CD4-positive, alpha-beta T cell treated with Interleukin-15 for 4 hours (primary cell): ENCODE results near the gene TOPAZ1.

Experiments used
- DNase-seq: peaks from one replicate; pipeline ENCODE4 v3.0.0-alpha.2; 2020; ENCODE audit warnings: low spot score

TOPAZ1 gene

DNA sequence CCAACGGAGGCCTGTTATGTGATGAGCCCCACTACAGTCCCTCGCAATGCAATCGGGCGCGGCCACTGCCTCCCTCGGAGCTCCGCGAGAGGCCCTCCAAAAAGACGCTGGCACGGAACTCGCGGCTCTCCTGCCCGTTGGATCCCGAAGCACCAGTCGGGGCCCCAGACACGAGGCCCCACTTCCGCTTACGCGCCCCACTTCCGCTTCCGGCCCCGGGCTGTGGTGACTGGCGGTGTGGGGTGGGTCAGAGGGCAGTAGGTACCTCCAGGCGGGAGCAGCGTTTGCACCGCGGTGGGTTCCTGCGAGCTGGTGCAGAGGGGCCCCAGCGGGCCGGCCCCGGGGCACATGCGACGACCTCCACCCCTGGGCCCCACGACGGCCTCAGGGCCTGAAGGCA, at the start of gene TOPAZ1:
Gene TOPAZ1, plus strand, starts transcription at position 181 of the 400 bp plus-strand sequence. Its CDS starts 168 bp downstream, at position 349.
- DNase-seq = no peak

DNA sequence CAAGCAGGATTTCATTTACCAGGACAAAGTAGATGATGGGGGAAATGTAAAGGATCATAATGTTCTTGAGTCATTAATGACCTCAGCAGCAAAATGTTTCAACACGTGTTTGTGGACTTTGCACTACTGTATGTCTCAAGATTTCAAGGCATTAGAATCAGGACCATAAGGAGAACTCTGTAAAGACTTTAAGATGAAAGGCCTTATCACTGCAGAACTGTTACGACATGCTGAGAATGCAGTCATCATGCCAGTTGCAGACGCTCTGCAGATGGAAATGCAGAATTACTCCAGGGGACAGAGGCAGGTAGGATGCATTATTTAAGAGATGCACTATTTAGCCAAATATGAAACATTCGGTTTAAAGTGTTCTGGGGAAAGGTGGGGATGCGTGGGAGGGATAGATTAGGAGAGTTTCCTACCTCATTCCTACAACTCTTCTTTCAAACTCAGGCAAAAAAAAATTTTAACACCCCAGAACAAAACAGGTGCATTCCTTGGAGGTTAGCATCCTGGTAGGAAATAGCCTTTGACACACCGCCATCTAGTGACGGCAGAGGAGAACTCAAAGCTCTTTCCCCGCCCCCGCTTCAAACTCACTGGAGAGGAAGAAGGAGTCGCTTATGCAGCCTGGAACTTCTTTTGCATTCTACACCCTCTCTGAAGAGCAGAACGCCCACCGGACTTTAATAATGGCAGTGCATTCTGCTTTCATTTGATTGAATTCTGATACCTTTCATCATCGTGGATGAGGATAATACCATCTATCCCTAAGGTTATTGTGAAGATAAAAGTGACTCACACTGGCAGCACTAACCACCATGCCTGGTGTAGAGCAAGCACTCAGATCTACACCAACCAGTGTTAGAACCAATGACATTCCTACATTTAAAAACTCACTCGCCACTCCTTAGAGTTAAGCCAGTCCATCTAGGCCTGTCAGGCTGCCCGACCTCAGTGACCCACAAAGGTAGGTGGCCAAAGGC, 43.1 kb upstream of the TOPAZ1 start:
- DNase-seq = peak; percentile 57

DNA sequence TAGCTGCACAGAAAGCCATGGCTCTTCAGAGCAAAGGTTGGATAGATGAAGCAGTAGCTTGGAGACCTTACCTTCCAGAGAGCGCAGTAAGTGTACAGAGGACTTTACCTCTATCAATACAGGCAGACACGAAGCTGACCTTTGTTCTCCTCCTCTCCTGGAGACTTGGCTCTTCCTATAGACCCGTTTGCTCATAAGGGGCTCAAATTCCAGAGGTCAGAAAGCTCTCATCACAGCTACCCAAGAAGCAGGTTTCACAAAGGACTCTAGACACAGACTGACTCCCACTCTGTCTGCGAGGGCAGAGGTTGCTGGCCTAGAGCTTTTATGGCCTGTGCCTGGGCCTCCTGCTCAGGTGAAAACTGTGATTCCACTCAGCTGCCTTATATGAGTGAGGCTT, 35.4 kb upstream of the TOPAZ1 start:
- no peak for DNase-seq

DNA sequence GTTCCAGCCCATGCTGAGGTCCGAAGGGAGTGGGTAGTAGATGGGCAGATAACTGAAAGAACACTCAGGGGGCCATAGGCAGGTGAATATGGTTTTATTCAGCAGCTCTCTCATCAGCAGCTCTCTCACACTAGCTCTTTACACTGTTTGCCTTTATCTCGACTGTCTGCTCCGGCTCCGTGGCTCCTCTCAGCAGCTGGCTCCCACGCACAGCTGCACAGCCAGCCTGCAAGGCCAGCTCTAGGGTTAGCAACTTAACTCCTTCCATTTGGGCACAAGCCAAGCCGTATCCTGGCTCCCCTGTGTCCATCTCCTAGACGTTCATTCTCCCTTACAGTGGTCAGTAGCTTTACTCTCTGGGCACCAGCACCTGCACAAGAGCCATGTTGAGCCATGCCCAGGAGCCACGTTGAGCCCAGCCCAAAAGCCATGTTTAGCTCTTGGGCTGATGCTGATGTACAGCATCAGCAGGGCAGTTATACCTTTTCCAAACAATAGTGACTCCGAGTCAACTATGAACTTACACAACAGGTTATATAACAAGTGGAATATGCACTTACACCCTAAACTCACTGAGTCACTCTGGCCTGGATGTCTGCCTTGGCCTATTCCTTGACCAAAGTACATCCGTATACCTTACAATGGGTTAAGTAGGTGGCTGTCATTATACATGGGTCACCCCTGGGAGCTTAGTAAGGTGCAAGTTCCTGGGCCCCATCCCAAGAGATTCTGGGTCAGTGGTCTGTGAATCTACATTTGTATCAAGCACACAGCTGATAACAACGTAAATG, 34.6 kb upstream of the TOPAZ1 start:
- no peak for DNase-seq

DNA sequence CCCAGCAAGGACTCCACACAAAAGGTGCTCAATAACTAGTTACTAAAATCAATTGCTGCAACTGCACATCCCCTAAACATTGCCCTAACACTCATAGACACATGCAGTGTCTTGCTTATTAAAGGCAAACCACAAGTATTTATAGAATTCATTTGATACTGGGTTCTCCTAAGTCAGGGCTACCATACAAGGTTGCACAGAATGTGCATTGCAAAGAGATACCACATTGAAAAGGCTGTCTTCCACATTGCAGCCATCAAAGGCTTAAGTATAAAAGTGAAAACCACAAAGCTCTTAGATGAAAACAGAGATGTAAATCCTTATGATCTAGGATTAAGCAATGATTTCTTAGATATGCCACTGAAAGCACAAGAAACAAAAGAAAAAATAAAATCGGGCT, 33.6 kb upstream of the TOPAZ1 start:
- DNase-seq = no peak

- no peak for DNase-seq
These were observed 33.1 kb upstream of the TOPAZ1 start for GRCh38 chr3:44208568-44208967.

DNA sequence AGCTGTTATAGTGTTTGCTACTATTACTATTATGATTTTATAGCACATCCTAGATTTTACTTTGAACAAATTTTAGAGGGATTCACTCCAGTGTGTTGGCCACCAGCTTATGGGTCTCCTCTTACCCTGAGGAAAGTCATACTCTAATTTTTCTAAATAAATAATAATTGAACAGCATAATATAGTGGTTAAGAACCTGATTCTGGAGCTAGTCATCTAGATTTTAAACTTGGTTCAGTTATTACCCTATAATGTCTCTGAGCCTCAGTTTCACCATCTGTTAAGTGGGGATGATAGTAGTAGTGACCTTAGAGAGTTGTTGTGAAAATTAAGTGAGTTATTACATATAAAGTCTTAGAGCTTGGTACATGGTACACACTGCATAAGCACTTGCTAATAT, 30.7 kb upstream of the TOPAZ1 start:
- DNase-seq = no peak

- no peak for DNase-seq
These were observed 19.3 kb upstream of the TOPAZ1 start for GRCh38 chr3:44222337-44222736.

- no peak for DNase-seq
These were observed 18.4 kb upstream of the TOPAZ1 start for GRCh38 chr3:44223299-44223698.

GRCh38 chr3:44224131-44224530, 17.6 kb upstream of the TOPAZ1 start:
- DNase-seq = no peak

- DNase-seq = no peak
These were observed 15.1 kb upstream of the TOPAZ1 start for GRCh38 chr3:44226573-44226972.

GRCh38 chr3:44227632-44228031, 14.1 kb upstream of the TOPAZ1 start:
- DNase-seq = no peak

GRCh38 chr3:44228900-44229299, 12.8 kb upstream of the TOPAZ1 start:
- DNase-seq = no peak

GRCh38 chr3:44232407-44232806, 9.3 kb upstream of the TOPAZ1 start:
- no peak for DNase-seq

DNA sequence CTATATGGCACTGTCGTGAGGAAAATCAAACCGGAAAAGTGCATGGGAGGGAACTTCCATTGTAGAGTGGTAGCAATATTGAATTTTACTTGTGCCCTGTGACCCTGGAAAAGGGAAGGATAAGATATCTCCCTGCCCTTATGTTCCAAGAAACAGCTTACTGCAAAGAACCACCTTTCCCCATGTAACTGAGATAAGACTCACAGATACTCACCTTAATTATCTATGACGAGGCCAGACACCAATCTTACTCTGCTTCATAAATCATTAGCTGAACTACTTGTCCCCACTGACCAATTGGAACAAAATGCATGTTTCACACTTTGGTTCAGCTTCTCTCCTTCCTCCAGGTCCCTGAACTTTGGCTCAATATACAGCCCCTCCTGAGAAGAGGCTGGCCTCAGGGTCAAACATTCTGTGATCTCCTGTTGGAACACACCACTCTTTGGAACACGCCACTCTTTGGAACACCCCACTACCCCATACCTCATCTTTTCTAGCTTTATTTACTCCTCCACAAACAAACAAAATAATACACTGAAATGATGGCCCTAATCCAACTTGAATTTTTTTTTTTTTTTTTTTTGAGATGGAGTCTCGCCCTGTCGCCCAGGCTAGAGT, 6.9 kb upstream of the TOPAZ1 start:
- no peak for DNase-seq

GRCh38 chr3:44235604-44236484, 5.8 kb upstream of the TOPAZ1 start:
- peak; percentile 67 for DNase-seq

DNA sequence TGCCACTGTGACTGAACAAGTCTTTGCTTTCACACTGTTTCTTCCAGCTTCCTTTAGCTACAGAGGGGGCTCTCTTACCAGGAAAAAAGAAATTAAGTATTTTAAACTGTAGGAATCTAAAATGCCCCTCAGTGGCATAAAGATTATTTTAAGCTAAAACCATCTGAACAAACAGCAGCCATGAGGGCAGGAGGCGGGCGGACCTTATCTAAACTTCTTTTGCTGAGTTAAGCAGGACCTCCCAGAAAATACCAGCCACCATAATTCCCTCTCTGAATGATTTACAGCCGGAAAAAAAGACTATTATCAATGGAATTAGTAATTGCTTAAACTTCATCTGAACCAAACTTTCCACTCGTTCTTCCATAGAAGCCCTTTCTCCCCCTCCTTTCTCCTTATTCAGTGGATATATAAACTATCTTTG, 5.2 kb upstream of the TOPAZ1 start:
- no peak for DNase-seq

GRCh38 chr3:44237161-44237560, 4.5 kb upstream of the TOPAZ1 start:
- DNase-seq = no peak

DNA sequence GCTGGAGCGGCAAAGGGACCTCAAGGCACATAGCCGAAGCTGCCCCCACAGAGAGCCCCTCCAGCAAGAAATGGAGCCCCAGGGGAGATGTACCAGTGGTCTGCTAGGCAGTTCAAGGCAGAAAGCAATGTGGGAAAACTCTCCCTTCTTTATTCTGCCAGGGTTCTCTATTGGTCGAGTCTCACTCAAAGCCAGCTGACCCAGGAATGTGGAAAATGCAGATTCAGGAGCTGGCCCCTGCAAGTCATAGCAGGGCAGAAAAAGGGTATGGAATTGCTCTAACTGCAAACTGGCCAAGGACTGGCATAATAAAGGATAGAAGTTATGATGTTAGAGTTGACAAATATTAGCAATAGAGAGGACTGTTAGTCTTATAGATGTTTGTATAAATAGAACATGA, 4.0 kb upstream of the TOPAZ1 start:
- DNase-seq = no peak

DNA sequence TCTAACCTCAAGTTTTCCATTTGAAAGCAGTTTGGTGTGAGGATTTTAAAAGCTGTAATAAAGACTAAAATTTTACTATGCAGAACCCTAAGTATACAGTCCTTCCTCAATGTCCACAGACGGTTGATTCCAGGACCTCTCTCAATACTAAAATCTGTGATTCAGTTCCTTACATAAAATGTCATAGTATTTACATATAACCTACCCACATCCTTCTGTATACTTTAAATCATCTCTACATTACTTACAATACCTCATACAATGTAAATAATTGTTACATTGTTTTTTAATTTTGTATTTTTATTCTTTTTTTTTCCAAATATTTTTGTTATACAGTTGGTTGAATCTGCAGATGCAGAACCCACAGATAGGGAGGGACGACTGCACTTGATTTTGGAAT, 2.8 kb upstream of the TOPAZ1 start:
- no peak for DNase-seq

DNA sequence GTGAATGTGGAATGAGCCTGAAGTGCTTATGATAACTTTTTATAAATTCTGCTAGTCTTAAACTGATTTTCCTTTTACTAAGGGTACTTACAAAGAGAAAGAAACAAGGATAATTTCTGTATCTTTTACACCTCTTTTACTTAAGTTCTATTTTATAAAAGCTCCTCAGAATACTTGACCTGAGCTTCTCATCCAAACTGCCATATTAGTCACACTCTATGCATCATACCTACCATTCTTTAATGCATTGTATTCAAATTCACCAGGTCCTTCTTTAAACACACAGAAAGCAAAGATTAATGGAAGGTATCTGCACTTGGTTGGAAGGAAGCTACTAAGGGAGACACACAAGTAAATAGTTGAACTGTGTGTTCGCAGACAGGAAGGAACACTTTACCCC, 1.6 kb upstream of the TOPAZ1 start:
- DNase-seq = no peak

DNA sequence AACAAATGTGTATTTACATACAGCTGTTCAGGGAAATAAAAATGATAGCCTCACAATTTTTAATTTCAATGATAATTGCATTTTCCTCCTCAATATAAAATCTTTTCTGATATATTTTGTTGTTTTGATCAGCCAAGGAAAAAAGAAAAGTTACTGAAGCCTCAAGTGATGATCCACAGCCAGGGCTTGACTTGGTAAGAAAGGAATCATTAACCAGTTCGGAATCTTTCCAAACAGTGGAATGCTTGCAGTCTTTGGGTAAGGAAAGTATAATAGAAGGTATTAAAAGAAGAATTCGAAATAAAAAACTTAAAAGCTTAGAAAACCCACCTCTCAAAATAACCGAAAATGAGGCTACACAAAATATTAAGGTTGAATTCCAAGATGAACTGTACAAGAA, 1.0 kb downstream of the TOPAZ1 start:
- no peak for DNase-seq
